GM12873 (cell line): Measurements from ENCODE around the gene RASSF3.

ENCODE experiments used
- CTCF ChIP-seq: IDR thresholded peaks from 2 replicates; pipeline ENCODE4 v1.5.1; 2012; ENCODE audit warnings: low read depth, mild to moderate bottlenecking, moderate library complexity, low read length, control low read depth; ENCODE audit not compliant: insufficient read depth; ENCODE audit errors: missing control alignments

RASSF3 gene

DNA sequence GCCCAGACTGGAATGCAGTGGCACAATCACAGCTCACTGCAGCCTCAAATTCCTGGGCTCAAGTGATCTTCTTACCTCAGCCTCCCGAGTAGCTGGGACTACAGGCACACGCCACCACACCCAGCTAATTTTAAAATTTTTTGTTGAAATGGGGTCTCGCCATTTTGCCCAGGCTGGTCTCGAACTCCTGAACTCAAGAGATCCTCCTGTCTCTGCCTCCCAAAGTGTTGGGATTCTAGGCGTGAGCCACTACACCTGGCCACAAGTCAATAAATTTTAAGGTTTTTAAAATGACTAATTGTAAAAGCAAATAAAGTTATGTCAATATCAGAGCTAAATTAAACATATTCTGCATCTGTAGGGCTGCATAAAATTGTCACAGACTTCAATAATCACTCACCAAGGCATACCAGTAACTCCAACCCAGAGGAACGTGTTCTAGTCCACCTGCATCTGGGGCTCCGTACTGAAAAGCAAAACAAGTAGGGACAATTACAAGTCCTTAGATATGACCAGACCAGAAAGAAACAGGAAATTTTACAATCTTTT, 135.0 kb downstream of the RASSF3 start:
- TF ChIP-seq CTCF, result no peak

DNA sequence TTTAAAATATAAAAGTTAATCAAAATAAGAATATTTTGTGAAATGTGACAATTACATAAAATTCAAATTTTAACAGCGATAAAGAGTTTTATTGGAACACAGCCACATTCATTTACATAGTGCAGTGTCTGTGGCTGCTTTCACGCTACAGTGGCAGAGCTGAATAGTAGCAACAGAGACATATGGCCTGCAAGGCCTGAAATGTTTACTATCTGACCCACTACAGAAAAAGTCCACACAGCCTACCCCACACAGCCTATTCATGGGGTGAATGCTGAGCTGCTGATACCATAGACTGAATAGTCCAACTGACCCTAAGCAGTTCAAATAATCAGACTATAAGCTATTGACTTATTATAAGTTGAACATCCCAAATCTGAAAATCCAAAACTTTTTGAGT, 135.7 kb downstream of the RASSF3 start:
- no peak for TF ChIP-seq CTCF

- no peak for TF ChIP-seq CTCF
Measured at GRCh38 chr12:64746663-64747062, 136.4 kb downstream of the RASSF3 start.
